Transverse colon (tissue), 3 donors: ENCODE results near the gene MYADM.
"Not testable (repeated sequence)": the region's sequence is repeated elsewhere in the genome, so short reads cannot be mapped to it uniquely, and the experiment has no call there.

ENCODE experiments used
- EP300 ChIP-seq: sonication (generic); formaldehyde crosslinking; IDR thresholded peaks from one replicate; pipeline ENCODE4 v1.6.1; 2017; ENCODE audit warnings: antibody characterized with exemption, low read depth
- POLR2A ChIP-seq: fragments of 450-650 bp; IDR thresholded peaks from one replicate; pipeline ENCODE4 v1.6.1; 2016; ENCODE audit warnings: antibody characterized with exemption, mild to moderate bottlenecking, moderate library complexity
- TF ChIP-seq, protein P1 (sequence below), 5 experiments: fragments of 200-600 bp in 3 of 5; fragments of 450-650 bp in 2 of 5; sonication (generic) in 3 of 5; IDR thresholded peaks; 1 replicate in 2 of 5; 2 replicates in 3 of 5; pipeline ENCODE4 v1.5.1; 2016 to 2017; ENCODE audit warnings: antibody characterized with exemption in 5 of 5, inconsistent platforms in 3 of 5, mild to moderate bottlenecking in 2 of 5, moderate library complexity in 1 of 5

DNA sequence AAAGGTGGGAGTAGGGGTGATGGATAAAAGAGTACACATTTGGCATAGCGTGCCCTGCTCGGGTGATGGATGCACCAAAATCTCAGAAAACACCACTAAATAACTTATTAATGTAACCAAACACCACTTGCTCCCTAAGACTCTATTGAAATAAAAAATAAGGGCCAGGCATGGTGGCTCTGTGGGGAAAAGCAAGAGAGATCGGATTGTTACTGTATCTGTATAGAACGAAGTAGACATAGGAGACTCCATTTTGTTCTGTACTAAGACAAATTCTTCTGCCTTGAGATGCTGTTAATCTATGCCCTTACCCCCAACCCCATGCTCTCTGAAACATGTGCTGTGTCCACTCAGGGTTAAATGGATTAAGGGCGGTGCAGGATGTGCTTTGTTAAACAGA is 29.2 kb upstream of the MYADM start:
- TF ChIP-seq, protein P1, sequence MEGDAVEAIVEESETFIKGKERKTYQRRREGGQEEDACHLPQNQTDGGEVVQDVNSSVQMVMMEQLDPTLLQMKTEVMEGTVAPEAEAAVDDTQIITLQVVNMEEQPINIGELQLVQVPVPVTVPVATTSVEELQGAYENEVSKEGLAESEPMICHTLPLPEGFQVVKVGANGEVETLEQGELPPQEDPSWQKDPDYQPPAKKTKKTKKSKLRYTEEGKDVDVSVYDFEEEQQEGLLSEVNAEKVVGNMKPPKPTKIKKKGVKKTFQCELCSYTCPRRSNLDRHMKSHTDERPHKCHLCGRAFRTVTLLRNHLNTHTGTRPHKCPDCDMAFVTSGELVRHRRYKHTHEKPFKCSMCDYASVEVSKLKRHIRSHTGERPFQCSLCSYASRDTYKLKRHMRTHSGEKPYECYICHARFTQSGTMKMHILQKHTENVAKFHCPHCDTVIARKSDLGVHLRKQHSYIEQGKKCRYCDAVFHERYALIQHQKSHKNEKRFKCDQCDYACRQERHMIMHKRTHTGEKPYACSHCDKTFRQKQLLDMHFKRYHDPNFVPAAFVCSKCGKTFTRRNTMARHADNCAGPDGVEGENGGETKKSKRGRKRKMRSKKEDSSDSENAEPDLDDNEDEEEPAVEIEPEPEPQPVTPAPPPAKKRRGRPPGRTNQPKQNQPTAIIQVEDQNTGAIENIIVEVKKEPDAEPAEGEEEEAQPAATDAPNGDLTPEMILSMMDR (IDR thresholded peaks at IDR 0.05), result not testable (repeated sequence)
- TF ChIP-seq POLR2A, EP300: not testable (repeated sequence)
